Stimulated activated naive B cell treated with anti-CD40 and anti-IgM and Interleukin-4, amounts not matched to agents 10 μg/mL and 1 μg/mL and 100 μg/mL, for 72 hours (primary cell): ENCODE measurements around the gene CD300LG.
"Not testable (repeated sequence)": the region's sequence is repeated elsewhere in the genome, so short reads cannot be mapped to it uniquely, and the experiment has no call there.

ENCODE experiments used
- ATAC-seq, 2 donors: fragments of 150-1000 bp; cut with Tn5 transposase; replicated peaks; 2 replicates each; pipeline ENCODE4 v1.10.0; 2021; ENCODE audit warnings: moderate library complexity in 1 of 2
- DNase-seq: peaks from one replicate; pipeline ENCODE4 v3.0.0; 2021
- H3K27ac Mint-ChIP-seq: one replicate; pipeline ENCODE4 v1.8.0; 2022; ENCODE audit warnings: mild to moderate bottlenecking, mixed read lengths
- H3K27me3 Mint-ChIP-seq, 2 donors: one replicate each; pipeline ENCODE4 v1.8.0; 2022; ENCODE audit warnings: mixed read lengths in 2 of 2
- H3K36me3 Mint-ChIP-seq, 2 donors: one replicate each; pipeline ENCODE4 v1.8.0; 2022; ENCODE audit warnings: mixed read lengths in 2 of 2, mild to moderate bottlenecking in 1 of 2
- H3K4me1 Mint-ChIP-seq, 2 donors: one replicate each; pipeline ENCODE4 v1.8.0; 2022; ENCODE audit warnings: mixed read lengths in 2 of 2, mild to moderate bottlenecking in 1 of 2
- H3K4me3 Mint-ChIP-seq, 2 donors: one replicate each; pipeline ENCODE4 v1.8.0; 2022; ENCODE audit warnings: mild to moderate bottlenecking in 2 of 2, mixed read lengths in 2 of 2, moderate library complexity in 1 of 2
- H3K9me3 Mint-ChIP-seq, 2 donors: one replicate each; pipeline ENCODE4 v1.8.0; 2022; ENCODE audit warnings: mixed read lengths in 2 of 2, mild to moderate bottlenecking in 1 of 2

Gene CD300LG

GRCh38 chr17:43882761-43883415, 35.9 kb downstream of the CD300LG start:
- Mint-ChIP-seq H3K36me3 (no peaks in the 10 kb centered on the region), H3K27ac (no peak overlapping the region), H3K27me3 (peaks cover 30 to 52% of the 10 kb centered on the region in 2 donors), H3K9me3 (no peaks in the 10 kb centered on the region), H3K4me1 (peaks cover 3 to 5% of the 10 kb centered on the region in 2 donors), H3K4me3 (no peak overlapping the region)
- no peak for ATAC-seq
- no peak for DNase-seq

- DNase-seq, result no peak
- Mint-ChIP-seq H3K27me3 (peaks cover 21 to 24% of the 10 kb centered on the region in 2 donors), H3K9me3 (no peaks in the 10 kb centered on the region)
These were observed 41.6 kb downstream of the CD300LG start for GRCh38 chr17:43888548-43888947.

GRCh38 chr17:43890240-43890639, 43.3 kb downstream of the CD300LG start:
- H3K27me3 Mint-ChIP-seq, result peaks cover 17% of the 10 kb centered on the region in 2 donors
- no peak overlapping the region for H3K4me3 Mint-ChIP-seq
- H3K36me3 Mint-ChIP-seq, result no peaks in the 10 kb centered on the region
- H3K9me3 Mint-ChIP-seq, result no peaks in the 10 kb centered on the region
- no peak overlapping the region for H3K27ac Mint-ChIP-seq
- no peaks in the 10 kb centered on the region for H3K4me1 Mint-ChIP-seq
- DNase-seq (no peak), ATAC-seq (no peak)

More at GRCh38 chr17:43888548-43888947, 41.6 kb downstream of the CD300LG start:
- no peaks in the 10 kb centered on the region for H3K36me3 Mint-ChIP-seq
- ATAC-seq, result no peak
- H3K4me3 Mint-ChIP-seq, result no peak overlapping the region
- no peak overlapping the region for H3K27ac Mint-ChIP-seq
- no peaks in the 10 kb centered on the region for H3K4me1 Mint-ChIP-seq

GRCh38 chr17:43891851-43892646, 45.1 kb downstream of the CD300LG start:
- H3K4me3 Mint-ChIP-seq, result no peak overlapping the region
- H3K36me3 Mint-ChIP-seq, result no peaks in the 10 kb centered on the region
- no peak for DNase-seq
- no peaks in the 10 kb centered on the region for H3K9me3 Mint-ChIP-seq
- no peak overlapping the region for H3K27ac Mint-ChIP-seq
- no peak for ATAC-seq
- H3K4me1 Mint-ChIP-seq, result no peaks in the 10 kb centered on the region
- H3K27me3 Mint-ChIP-seq, result peaks cover 21 to 29% of the 10 kb centered on the region in 2 donors

- no peaks in the 10 kb centered on the region for H3K36me3 Mint-ChIP-seq
- ATAC-seq, result no peak
- no peak overlapping the region for H3K27ac Mint-ChIP-seq
- H3K27me3 Mint-ChIP-seq, result peaks cover 27 to 34% of the 10 kb centered on the region in 2 donors
- no peaks in the 10 kb centered on the region for H3K9me3 Mint-ChIP-seq
- H3K4me1 Mint-ChIP-seq, result no peaks in the 10 kb centered on the region
- DNase-seq, result no peak
- no peak overlapping the region for H3K4me3 Mint-ChIP-seq
These were observed 45.6 kb downstream of the CD300LG start for GRCh38 chr17:43892647-43892952.

- H3K27ac Mint-ChIP-seq, H3K36me3 Mint-ChIP-seq, H3K9me3 Mint-ChIP-seq, H3K4me1 Mint-ChIP-seq, H3K4me3 Mint-ChIP-seq, ATAC-seq, DNase-seq: not testable (repeated sequence)
- peaks cover 33% of the 10 kb centered on the region in 2 donors for H3K27me3 Mint-ChIP-seq
These were observed 47.5 kb downstream of the CD300LG start for GRCh38 chr17:43894494-43894893.

- no peak for DNase-seq
- Mint-ChIP-seq H3K4me1 (peaks cover 14 to 21% of the 10 kb centered on the region in 2 donors), H3K9me3 (no peaks in the 10 kb centered on the region), H3K27me3 (peaks cover 61 to 64% of the 10 kb centered on the region in 2 donors), H3K4me3 (no peak overlapping the region), H3K36me3 (peaks cover 0 to 1% of the 10 kb centered on the region in 2 donors), H3K27ac (no peak overlapping the region)
- no peak for ATAC-seq
These were observed 50.9 kb downstream of the CD300LG start for GRCh38 chr17:43897831-43898230.

GRCh38 chr17:43898446-43898845, 51.5 kb downstream of the CD300LG start:
- H3K4me1 Mint-ChIP-seq, result peaks cover 14 to 21% of the 10 kb centered on the region in 2 donors
- no peak overlapping the region for H3K4me3 Mint-ChIP-seq
- H3K36me3 Mint-ChIP-seq, result peaks cover 0 to 1% of the 10 kb centered on the region in 2 donors

GRCh38 chr17:43900183-43900857, 53.3 kb downstream of the CD300LG start:
- peak overlapping the region; percentile 75 to 77 for H3K4me3 Mint-ChIP-seq
- H3K4me1 Mint-ChIP-seq, result peaks cover 14 to 21% of the 10 kb centered on the region in 2 donors
- peak overlapping the region; percentile 22 for H3K27ac Mint-ChIP-seq
- H3K27me3 Mint-ChIP-seq, result peaks cover 77 to 89% of the 10 kb centered on the region in 2 donors
- no peaks in the 10 kb centered on the region for H3K9me3 Mint-ChIP-seq
- ATAC-seq, result peak; percentile 97 to 98
- H3K36me3 Mint-ChIP-seq, result peaks cover 0 to 1% of the 10 kb centered on the region in 2 donors
- peak; percentile 64 for DNase-seq

More at GRCh38 chr17:43898446-43898845, 51.5 kb downstream of the CD300LG start:
- no peak for DNase-seq
- Mint-ChIP-seq H3K9me3 (no peaks in the 10 kb centered on the region), H3K27ac (no peak overlapping the region), H3K27me3 (peaks cover 64 to 71% of the 10 kb centered on the region in 2 donors)
- no peak for ATAC-seq

- Mint-ChIP-seq H3K27me3 (peaks cover 76 to 91% of the 10 kb centered on the region in 2 donors), H3K4me1 (peaks cover 14 to 26% of the 10 kb centered on the region in 2 donors), H3K9me3 (no peaks in the 10 kb centered on the region), H3K36me3 (peaks cover 0 to 1% of the 10 kb centered on the region in 2 donors), H3K27ac (no peak overlapping the region), H3K4me3 (peak overlapping the region; percentile 75 to 77)
- ATAC-seq (no peak), DNase-seq (no peak)
These were observed 54.1 kb downstream of the CD300LG start for GRCh38 chr17:43900858-43901754.

GRCh38 chr17:43901861-43902589, 55.0 kb downstream of the CD300LG start:
- peaks cover 0 to 1% of the 10 kb centered on the region in 2 donors for H3K36me3 Mint-ChIP-seq
- peaks cover 75 to 91% of the 10 kb centered on the region in 2 donors for H3K27me3 Mint-ChIP-seq
- H3K4me3 Mint-ChIP-seq, result no peak overlapping the region
- H3K4me1 Mint-ChIP-seq, result peaks cover 19 to 35% of the 10 kb centered on the region in 2 donors
- no peak overlapping the region for H3K27ac Mint-ChIP-seq
- H3K9me3 Mint-ChIP-seq, result no peaks in the 10 kb centered on the region
- ATAC-seq (no peak), DNase-seq (no peak)

- no peak overlapping the region for H3K4me3 Mint-ChIP-seq
- no peak overlapping the region for H3K27ac Mint-ChIP-seq
- DNase-seq (no peak), ATAC-seq (no peak)
- peaks cover 48 to 76% of the 10 kb centered on the region in 2 donors for H3K27me3 Mint-ChIP-seq
- H3K36me3 Mint-ChIP-seq, result no peaks in the 10 kb centered on the region
- H3K9me3 Mint-ChIP-seq, result no peaks in the 10 kb centered on the region
- H3K4me1 Mint-ChIP-seq, result peaks cover 14 to 31% of the 10 kb centered on the region in 2 donors
These were observed 58.5 kb downstream of the CD300LG start for GRCh38 chr17:43905400-43905984.
